HG03439 (cell line): ENCODE measurements around the gene OBSCN.

Experiments used
- ATAC-seq: cut with Tn5 transposase; IDR thresholded peaks from one replicate; pipeline ENCODE4 v1.9.1; 2021; ENCODE audit warnings: mild to moderate bottlenecking, moderate library complexity; ENCODE audit not compliant: unreplicated experiment

Gene OBSCN

GRCh38 chr1:228275179-228275429 is 67.3 kb downstream of the OBSCN start:
- no peak for ATAC-seq

GRCh38 chr1:228275430-228276173 is 67.8 kb downstream of the OBSCN start:
- ATAC-seq: peak; percentile 48

GRCh38 chr1:228276174-228276831 is 68.5 kb downstream of the OBSCN start:
- ATAC-seq: no peak

GRCh38 chr1:228276901-228277490 is 69.2 kb downstream of the OBSCN start:
- ATAC-seq: no peak

- ATAC-seq: no peak
Measured at GRCh38 chr1:228277491-228278431, 69.9 kb downstream of the OBSCN start.

GRCh38 chr1:228278432-228278941 is 70.6 kb downstream of the OBSCN start:
- no peak for ATAC-seq

GRCh38 chr1:228279011-228279721 is 71.3 kb downstream of the OBSCN start:
- no peak for ATAC-seq

GRCh38 chr1:228279722-228280105 is 71.9 kb downstream of the OBSCN start:
- ATAC-seq: no peak

- no peak for ATAC-seq
Measured at GRCh38 chr1:228280106-228280901, 72.5 kb downstream of the OBSCN start.

- ATAC-seq: no peak
Measured at GRCh38 chr1:228280961-228281591, 73.2 kb downstream of the OBSCN start.

GRCh38 chr1:228281631-228282328 is 73.9 kb downstream of the OBSCN start:
- ATAC-seq: no peak

GRCh38 chr1:228282329-228283042 is 74.6 kb downstream of the OBSCN start:
- ATAC-seq: no peak

- no peak for ATAC-seq
Measured at GRCh38 chr1:228283043-228283371, 75.2 kb downstream of the OBSCN start.

- ATAC-seq: no peak
Measured at GRCh38 chr1:228283476-228284147, 75.8 kb downstream of the OBSCN start.

- ATAC-seq: no peak
Measured at GRCh38 chr1:228284148-228284495, 76.3 kb downstream of the OBSCN start.

GRCh38 chr1:228284521-228284920 is 76.7 kb downstream of the OBSCN start:
- ATAC-seq: no peak

- ATAC-seq: no peak
Measured at GRCh38 chr1:228285661-228286504, 78.0 kb downstream of the OBSCN start.
